ENCODE measurements around the gene CYBRD1.

The CYBRD1 gene

DNA sequence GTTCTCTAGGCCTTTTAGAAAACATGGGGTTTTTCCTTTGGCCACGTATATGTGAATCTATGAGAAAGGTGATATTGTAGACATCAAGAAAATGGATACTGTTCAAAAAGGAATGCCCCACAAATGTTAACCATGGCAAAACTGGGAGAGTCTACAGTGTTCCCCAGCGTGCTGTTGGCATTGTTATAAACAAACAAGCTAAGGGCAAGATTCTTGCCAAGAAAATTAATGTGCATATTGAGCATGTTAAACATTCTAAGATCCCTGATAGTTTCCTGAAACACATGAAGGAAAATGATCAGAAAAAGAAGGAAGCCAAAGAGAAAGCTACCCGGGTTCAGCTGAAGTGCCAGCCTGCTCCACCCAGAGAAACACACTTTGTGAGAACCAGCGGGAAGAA is 64.9 kb downstream of the CYBRD1 start:
- H3K4me3 ChIP-seq (ENCODE audit: low read length): no peak overlapping the region
- H3K9me3 ChIP-seq (ENCODE audit: insufficient read depth, low read depth, low read length): no peaks in the 10 kb centered on the region
- peaks cover 1% of the 10 kb centered on the region; the same call in 1 of the 2 replicates for H3K4me1 ChIP-seq (ENCODE audit: insufficient read depth, low read length)
- H3K27me3 ChIP-seq (ENCODE audit: insufficient read depth, low read length): no peaks in the 10 kb centered on the region
- no peaks in the 10 kb centered on the region for H3K36me3 ChIP-seq (ENCODE audit: insufficient read depth, low read depth, low read length)
- H3K27ac ChIP-seq (ENCODE audit: low read length): no peak overlapping the region
- no peak overlapping the region for H3K9ac ChIP-seq (ENCODE audit: low read depth, low read length)

- no peak overlapping the region for H3K4me3 ChIP-seq (ENCODE audit: low read length)
- H3K27me3 ChIP-seq (ENCODE audit: insufficient read depth, low read length): no peaks in the 10 kb centered on the region
- H3K9me3 ChIP-seq (ENCODE audit: insufficient read depth, low read depth, low read length): no peaks in the 10 kb centered on the region
- no peak overlapping the region for H3K9ac ChIP-seq (ENCODE audit: low read depth, low read length)
- H3K36me3 ChIP-seq (ENCODE audit: insufficient read depth, low read depth, low read length): no peaks in the 10 kb centered on the region
- H3K4me1 ChIP-seq (ENCODE audit: insufficient read depth, low read length): peaks cover 2% of the 10 kb centered on the region; the same call in 1 of the 2 replicates
- no peak overlapping the region for H3K27ac ChIP-seq (ENCODE audit: low read length)
These were observed 65.3 kb downstream of the CYBRD1 start for GRCh38 chr2:171587567-171587966.

DNA sequence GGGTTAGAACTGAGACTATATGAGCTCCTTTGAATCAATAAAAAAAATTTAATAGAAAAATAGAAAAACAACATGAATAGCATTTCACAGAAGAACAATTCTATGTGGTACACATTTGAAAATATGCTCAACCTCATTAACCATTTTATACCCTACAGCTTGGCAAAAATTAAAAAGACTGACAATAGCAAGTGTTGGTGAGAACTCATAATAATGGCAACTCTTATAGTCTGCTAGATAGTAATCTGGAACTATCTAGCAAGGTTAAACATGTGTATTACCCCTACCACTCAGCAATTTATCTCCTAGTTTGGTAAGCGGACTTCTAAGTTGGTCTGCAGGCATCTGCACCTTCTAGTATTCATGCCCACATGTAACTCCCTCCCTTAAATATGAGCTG is 67.8 kb downstream of the CYBRD1 start:
- H3K9me3 ChIP-seq (ENCODE audit: insufficient read depth, low read depth, low read length): no peaks in the 10 kb centered on the region
- no peak overlapping the region for H3K27ac ChIP-seq (ENCODE audit: low read length)
- H3K9ac ChIP-seq (ENCODE audit: low read depth, low read length): no peak overlapping the region
- peaks cover 2% of the 10 kb centered on the region; the same call in 1 of the 2 replicates for H3K4me1 ChIP-seq (ENCODE audit: insufficient read depth, low read length)
- no peaks in the 10 kb centered on the region for H3K27me3 ChIP-seq (ENCODE audit: insufficient read depth, low read length)
- no peaks in the 10 kb centered on the region for H3K36me3 ChIP-seq (ENCODE audit: insufficient read depth, low read depth, low read length)
- no peak overlapping the region for H3K4me3 ChIP-seq (ENCODE audit: low read length)

- peaks cover 2% of the 10 kb centered on the region; the same call in 1 of the 2 replicates for H3K4me1 ChIP-seq (ENCODE audit: insufficient read depth, low read length)
- H3K27ac ChIP-seq (ENCODE audit: low read length): no peak overlapping the region
- no peaks in the 10 kb centered on the region for H3K9me3 ChIP-seq (ENCODE audit: insufficient read depth, low read depth, low read length)
- H3K27me3 ChIP-seq (ENCODE audit: insufficient read depth, low read length): no peaks in the 10 kb centered on the region
- no peaks in the 10 kb centered on the region for H3K36me3 ChIP-seq (ENCODE audit: insufficient read depth, low read depth, low read length)
- H3K9ac ChIP-seq (ENCODE audit: low read depth, low read length): no peak overlapping the region
- H3K4me3 ChIP-seq (ENCODE audit: low read length): no peak overlapping the region
These were observed 69.8 kb downstream of the CYBRD1 start for GRCh38 chr2:171592036-171592555.

GRCh38 chr2:171595456-171595855 is 73.2 kb downstream of the CYBRD1 start:
- Histone ChIP-seq H3K4me3 (ENCODE audit: low read length) (no peak overlapping the region), H3K36me3 (ENCODE audit: insufficient read depth, low read depth, low read length) (no peaks in the 10 kb centered on the region), H3K4me1 (ENCODE audit: insufficient read depth, low read length) (peaks cover 2% of the 10 kb centered on the region; the same call in 1 of the 2 replicates), H3K27ac (ENCODE audit: low read length) (no peak overlapping the region), H3K9ac (ENCODE audit: low read depth, low read length) (no peak overlapping the region), H3K9me3 (ENCODE audit: insufficient read depth, low read depth, low read length) (no peaks in the 10 kb centered on the region), H3K27me3 (ENCODE audit: insufficient read depth, low read length) (no peaks in the 10 kb centered on the region)

GRCh38 chr2:171595896-171596295 is 73.6 kb downstream of the CYBRD1 start:
- Histone ChIP-seq H3K9ac (ENCODE audit: low read depth, low read length) (no peak overlapping the region), H3K4me1 (ENCODE audit: insufficient read depth, low read length) (peaks cover 2% of the 10 kb centered on the region; the same call in 1 of the 2 replicates), H3K36me3 (ENCODE audit: insufficient read depth, low read depth, low read length) (no peaks in the 10 kb centered on the region), H3K27me3 (ENCODE audit: insufficient read depth, low read length) (no peaks in the 10 kb centered on the region), H3K27ac (ENCODE audit: low read length) (no peak overlapping the region), H3K9me3 (ENCODE audit: insufficient read depth, low read depth, low read length) (no peaks in the 10 kb centered on the region), H3K4me3 (ENCODE audit: low read length) (no peak overlapping the region)

DNA sequence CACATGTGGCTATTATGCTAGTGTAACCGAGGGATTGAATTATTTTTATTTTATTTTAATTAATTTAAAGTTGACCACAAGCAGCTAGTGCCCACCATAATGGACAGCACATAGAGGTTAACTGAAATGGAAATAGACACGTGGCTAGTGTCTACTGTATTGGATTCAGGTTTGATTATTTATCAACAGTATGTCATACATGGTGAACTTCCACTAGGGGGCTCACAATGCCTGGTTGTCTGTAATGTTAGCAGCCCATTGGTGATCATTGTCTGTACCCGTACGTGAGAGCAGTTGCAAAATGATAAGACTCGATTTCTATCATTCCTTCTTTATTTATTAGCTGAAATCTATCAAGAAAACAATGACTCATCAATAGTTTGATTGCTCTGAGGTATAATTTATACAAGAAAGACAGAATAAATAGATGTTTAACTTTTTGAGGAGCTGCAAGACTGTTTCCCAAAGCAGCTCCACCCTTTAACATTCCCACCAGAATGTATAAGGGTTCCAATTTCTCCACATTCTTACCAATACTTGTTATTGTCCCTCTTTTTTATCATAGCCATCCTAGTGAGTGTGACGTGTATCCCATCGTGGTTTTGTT is 76.5 kb downstream of the CYBRD1 start:
- H3K9ac ChIP-seq (ENCODE audit: low read depth, low read length): no peak overlapping the region
- H3K27me3 ChIP-seq (ENCODE audit: insufficient read depth, low read length): no peaks in the 10 kb centered on the region
- H3K36me3 ChIP-seq (ENCODE audit: insufficient read depth, low read depth, low read length): no peaks in the 10 kb centered on the region
- H3K27ac ChIP-seq (ENCODE audit: low read length): no peak overlapping the region
- H3K9me3 ChIP-seq (ENCODE audit: insufficient read depth, low read depth, low read length): no peaks in the 10 kb centered on the region
- no peak overlapping the region for H3K4me3 ChIP-seq (ENCODE audit: low read length)
- no peaks in the 10 kb centered on the region for H3K4me1 ChIP-seq (ENCODE audit: insufficient read depth, low read length)

DNA sequence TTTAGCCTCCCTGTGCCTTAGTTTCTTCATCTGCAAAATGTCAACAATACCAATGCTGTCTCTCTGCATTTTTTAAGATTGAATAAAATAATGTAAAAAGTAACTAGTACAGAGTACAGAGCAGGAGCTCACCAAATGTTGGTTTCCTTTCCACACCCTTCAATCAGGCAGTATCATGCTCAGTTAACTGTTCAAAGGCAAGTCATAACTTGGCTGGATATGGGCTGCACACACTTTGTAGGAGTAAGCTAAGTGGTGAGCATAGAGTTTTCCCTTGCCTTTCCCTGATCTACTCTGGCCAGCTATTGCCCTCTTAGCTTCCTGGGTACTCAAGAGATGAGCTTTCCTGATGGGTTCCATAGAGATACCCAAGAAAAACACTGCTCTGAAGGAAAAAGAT is 77.9 kb downstream of the CYBRD1 start:
- H3K4me1 ChIP-seq (ENCODE audit: insufficient read depth, low read length): no peaks in the 10 kb centered on the region
- H3K27ac ChIP-seq (ENCODE audit: low read length): no peak overlapping the region
- no peaks in the 10 kb centered on the region for H3K27me3 ChIP-seq (ENCODE audit: insufficient read depth, low read length)
- no peaks in the 10 kb centered on the region for H3K9me3 ChIP-seq (ENCODE audit: insufficient read depth, low read depth, low read length)
- H3K9ac ChIP-seq (ENCODE audit: low read depth, low read length): no peak overlapping the region
- no peak overlapping the region for H3K4me3 ChIP-seq (ENCODE audit: low read length)
- no peaks in the 10 kb centered on the region for H3K36me3 ChIP-seq (ENCODE audit: insufficient read depth, low read depth, low read length)

DNA sequence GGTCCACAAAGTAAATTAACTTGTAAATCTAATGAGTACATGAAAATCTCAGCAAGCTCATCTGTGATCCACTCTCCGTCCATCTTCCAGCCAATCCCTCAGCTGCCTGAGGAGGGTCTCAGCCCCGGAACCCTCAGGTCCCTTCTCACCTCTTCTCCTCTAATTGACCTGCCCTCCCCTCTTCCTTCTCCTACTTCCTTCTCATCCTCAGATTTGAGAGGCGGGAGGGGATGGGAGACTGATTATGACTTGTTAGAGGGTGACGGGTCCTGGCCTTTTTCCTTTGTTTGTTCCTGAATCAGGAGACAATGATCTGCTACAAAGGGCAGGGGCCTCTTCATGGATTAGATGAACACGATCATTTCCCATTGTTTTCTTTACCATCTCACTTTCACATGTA is 80.1 kb downstream of the CYBRD1 start:
- Histone ChIP-seq H3K27me3 (ENCODE audit: insufficient read depth, low read length) (no peaks in the 10 kb centered on the region), H3K4me1 (ENCODE audit: insufficient read depth, low read length) (no peaks in the 10 kb centered on the region), H3K27ac (ENCODE audit: low read length) (no peak overlapping the region), H3K9ac (ENCODE audit: low read depth, low read length) (no peak overlapping the region), H3K9me3 (ENCODE audit: insufficient read depth, low read depth, low read length) (no peaks in the 10 kb centered on the region; the same call in 1 of the 2 replicates), H3K36me3 (ENCODE audit: insufficient read depth, low read depth, low read length) (no peaks in the 10 kb centered on the region), H3K4me3 (ENCODE audit: low read length) (no peak overlapping the region)
